Measurements from ENCODE around the gene GFPT1. TPM values are rescaled to one million over a fixed set of nuclear protein-coding genes. Genes with fewer than 3 reads are reported as not detected.

The GFPT1 gene
- total and polyA plus RNA-seq, 9 donors: 6.9 to 39.5 (median 28.7) TPM

DNA sequence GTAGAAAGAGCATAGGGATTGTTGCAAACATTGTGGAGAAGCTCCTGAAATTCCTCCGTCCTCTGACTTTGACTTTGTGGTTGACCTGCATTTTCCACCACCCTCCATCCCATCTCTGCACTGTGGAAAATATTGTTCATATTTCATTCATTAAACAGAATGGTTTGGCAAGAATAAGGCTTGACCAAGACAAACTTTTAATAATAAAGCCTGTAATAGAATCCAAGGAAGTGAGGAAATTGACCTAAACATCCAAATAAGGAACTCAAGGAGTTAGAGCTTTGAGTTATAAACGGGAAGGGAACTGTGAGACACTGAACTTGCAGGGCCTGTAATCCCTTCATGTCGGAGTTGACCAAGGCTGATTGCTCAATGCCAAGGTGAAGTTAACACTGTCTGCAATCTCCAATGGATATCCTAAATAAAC lies 115.2 kb downstream of the GFPT1 start:
- no peaks in the 10 kb centered on the region for H3K36me3 ChIP-seq
- peaks cover 2% of the 10 kb centered on the region for H3K4me1 ChIP-seq (ENCODE audit: insufficient read depth)
- TF ChIP-seq POLR2A (IDR thresholded peaks at IDR 0.05) (no peak), EP300 (IDR thresholded peaks at IDR 0.05) (no peak)
- TF ChIP-seq, protein P1, sequence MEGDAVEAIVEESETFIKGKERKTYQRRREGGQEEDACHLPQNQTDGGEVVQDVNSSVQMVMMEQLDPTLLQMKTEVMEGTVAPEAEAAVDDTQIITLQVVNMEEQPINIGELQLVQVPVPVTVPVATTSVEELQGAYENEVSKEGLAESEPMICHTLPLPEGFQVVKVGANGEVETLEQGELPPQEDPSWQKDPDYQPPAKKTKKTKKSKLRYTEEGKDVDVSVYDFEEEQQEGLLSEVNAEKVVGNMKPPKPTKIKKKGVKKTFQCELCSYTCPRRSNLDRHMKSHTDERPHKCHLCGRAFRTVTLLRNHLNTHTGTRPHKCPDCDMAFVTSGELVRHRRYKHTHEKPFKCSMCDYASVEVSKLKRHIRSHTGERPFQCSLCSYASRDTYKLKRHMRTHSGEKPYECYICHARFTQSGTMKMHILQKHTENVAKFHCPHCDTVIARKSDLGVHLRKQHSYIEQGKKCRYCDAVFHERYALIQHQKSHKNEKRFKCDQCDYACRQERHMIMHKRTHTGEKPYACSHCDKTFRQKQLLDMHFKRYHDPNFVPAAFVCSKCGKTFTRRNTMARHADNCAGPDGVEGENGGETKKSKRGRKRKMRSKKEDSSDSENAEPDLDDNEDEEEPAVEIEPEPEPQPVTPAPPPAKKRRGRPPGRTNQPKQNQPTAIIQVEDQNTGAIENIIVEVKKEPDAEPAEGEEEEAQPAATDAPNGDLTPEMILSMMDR (IDR thresholded peaks at IDR 0.05): no peak
- H3K27ac ChIP-seq: no peak overlapping the region
- intact Hi-C loops (cut with DNase I): no loop called here
- H3K27me3 ChIP-seq: no peaks in the 10 kb centered on the region
- H3K4me3 ChIP-seq: no peak overlapping the region
- WGBS, 3 donors: 3 to 8% (median 7%) methylated on average over 3 of the region's 3 CpGs
- no peaks in the 10 kb centered on the region for H3K9me3 ChIP-seq
- no peak for DNase-seq

Small RNA genes lying within 50 kb of the gene (small RNA-seq; reads per million reads assigned to genes)
- not detected for gene RF00019

Other genes starting within 250 kb of the GFPT1 start
- 10 to 100 TPM; 39.0 to 53.8 (median 44.2) TPM for gene NFU1, start 50.2 kb upstream of the GFPT1 start, total RNA-seq
- 10 to 100 TPM; 50.7 to 59.5 TPM for gene NFU1, start 50.2 kb upstream of the GFPT1 start, polyA plus RNA-seq

All from ovary (tissue), 9 donors.